Fibroblast of the conjunctiva (primary cell): ENCODE data around the gene XPR1.
A peak's percentile ranks its signal among the peaks of the same experiment; 100 is the strongest.
"Not testable (repeated sequence)": the region's sequence is repeated elsewhere in the genome, so short reads cannot be mapped to it uniquely, and the experiment has no call there.

ENCODE experiments used
- DNase-seq: peaks from one replicate; pipeline ENCODE4 v3.0.0-alpha.2; 2010; ENCODE audit warnings: low read depth

Gene XPR1

GRCh38 chr1:180841415-180841814 lies 209.6 kb downstream of the XPR1 start:
- no peak for DNase-seq

GRCh38 chr1:180842052-180842451 lies 210.2 kb downstream of the XPR1 start:
- DNase-seq: peak; percentile 35

GRCh38 chr1:180842491-180843275 lies 210.9 kb downstream of the XPR1 start:
- no peak for DNase-seq

GRCh38 chr1:180845352-180845751 lies 213.5 kb downstream of the XPR1 start:
- DNase-seq: no peak

GRCh38 chr1:180848191-180848590 lies 216.4 kb downstream of the XPR1 start:
- no peak for DNase-seq

GRCh38 chr1:180849031-180849775 lies 217.4 kb downstream of the XPR1 start:
- DNase-seq: no peak

- no peak for DNase-seq
Observed at GRCh38 chr1:180851995-180852887, 220.4 kb downstream of the XPR1 start.

GRCh38 chr1:180854001-180854400 lies 222.2 kb downstream of the XPR1 start:
- no peak for DNase-seq

GRCh38 chr1:180854456-180854855 lies 222.6 kb downstream of the XPR1 start:
- no peak for DNase-seq

- not testable (repeated sequence) for DNase-seq
Observed at GRCh38 chr1:180857947-180858725, 226.3 kb downstream of the XPR1 start.

GRCh38 chr1:180859306-180859705 lies 227.5 kb downstream of the XPR1 start:
- DNase-seq: no peak

- no peak for DNase-seq
Observed at GRCh38 chr1:180860535-180860934, 228.7 kb downstream of the XPR1 start.

GRCh38 chr1:180862305-180862704 lies 230.5 kb downstream of the XPR1 start:
- DNase-seq: no peak

GRCh38 chr1:180863158-180863775 lies 231.4 kb downstream of the XPR1 start:
- peak; percentile 40 for DNase-seq

GRCh38 chr1:180881806-180882509 lies 250.1 kb downstream of the XPR1 start:
- DNase-seq: peak; percentile 39

GRCh38 chr1:180884588-180885300 lies 252.9 kb downstream of the XPR1 start:
- no peak for DNase-seq

GRCh38 chr1:180886338-180886737 lies 254.5 kb downstream of the XPR1 start:
- no peak for DNase-seq

GRCh38 chr1:180887841-180888240 lies 256.0 kb downstream of the XPR1 start:
- no peak for DNase-seq

- DNase-seq: no peak
Observed at GRCh38 chr1:180888870-180889269, 257.0 kb downstream of the XPR1 start.

GRCh38 chr1:180889325-180889724 lies 257.5 kb downstream of the XPR1 start:
- no peak for DNase-seq
